HG03159 (cell line): ENCODE results near the gene TRIO.

ENCODE experiments used
- ATAC-seq: cut with Tn5 transposase; IDR thresholded peaks from one replicate; pipeline ENCODE4 v1.9.1; 2021; ENCODE audit warnings: mild to moderate bottlenecking, moderate library complexity; ENCODE audit not compliant: unreplicated experiment

TRIO gene

DNA sequence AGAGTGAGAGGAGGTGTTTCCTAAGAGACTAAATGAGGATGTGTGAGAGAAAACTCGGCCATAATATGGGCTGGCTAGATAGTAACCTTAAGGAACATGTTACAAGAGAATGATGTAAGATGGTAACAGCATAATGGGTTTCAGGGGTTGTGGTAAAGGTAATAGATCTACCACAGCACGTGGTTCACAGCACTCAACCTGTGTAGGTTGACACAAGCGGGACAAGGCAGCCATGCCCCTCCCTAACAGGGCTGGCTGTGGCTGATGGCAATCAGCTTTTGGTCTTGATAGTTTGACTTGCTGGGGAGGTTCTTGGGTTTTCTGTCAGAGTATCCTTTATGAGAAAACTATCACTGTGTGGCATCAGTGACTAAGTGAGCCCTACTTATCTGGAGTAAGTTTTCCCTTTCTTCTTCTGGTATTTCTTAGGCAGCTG lies 138.6 kb downstream of the TRIO start:
- peak; percentile 60 for ATAC-seq

DNA sequence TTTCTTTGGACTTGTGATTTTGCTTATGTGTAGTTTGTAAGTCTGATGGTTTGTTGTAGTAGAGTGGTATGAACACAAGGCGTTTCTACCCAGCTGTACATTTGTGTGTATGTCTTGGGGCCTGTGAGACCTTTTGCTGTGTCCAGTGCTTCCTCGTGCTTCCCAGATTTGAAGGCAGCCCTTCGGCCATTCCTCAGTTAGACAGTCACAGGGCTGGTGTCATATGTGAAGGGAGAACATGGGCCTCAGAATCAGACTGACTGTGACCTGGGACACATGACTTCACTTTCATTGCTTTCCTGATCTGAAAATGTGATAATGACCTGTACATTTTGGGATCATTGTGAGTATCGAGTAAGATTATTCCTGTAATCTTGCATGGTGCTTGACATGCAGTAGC lies 140.0 kb downstream of the TRIO start:
- ATAC-seq, result no peak

DNA sequence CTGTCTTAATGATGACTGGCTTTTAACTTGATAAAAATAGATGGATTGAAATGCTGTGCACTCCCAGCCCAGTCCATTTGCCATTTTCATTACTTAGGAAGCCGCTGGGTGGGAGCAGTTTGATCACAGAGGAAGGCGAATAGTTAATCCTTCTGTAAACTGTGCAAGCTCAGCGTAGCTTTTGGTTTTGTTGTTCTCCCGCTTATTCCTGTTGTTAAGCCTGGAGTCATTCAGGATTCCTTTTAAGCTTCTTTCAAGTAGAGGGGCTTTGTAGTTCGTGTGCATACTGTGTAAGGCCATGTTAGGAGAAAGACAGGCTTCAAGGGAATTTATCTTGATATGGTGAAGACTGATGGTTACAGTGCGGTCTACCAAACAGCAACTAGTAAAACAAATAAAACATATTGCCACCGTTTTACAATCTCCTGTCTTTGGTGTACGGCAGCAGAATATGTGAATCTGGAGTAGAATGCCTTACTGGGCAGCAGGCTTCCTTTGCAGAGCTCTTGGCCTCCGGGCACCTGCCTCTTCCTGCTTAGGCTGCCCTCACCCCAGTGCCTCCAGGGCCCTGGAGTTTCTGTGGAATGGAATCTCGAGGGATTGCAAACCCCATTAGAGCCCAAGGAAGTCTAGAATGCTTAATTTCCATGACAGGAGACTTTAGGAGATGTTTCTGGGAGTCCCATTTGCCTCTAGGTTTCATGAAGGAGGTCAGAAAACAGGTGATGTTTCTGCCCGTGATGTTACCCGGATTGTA lies 141.4 kb downstream of the TRIO start:
- no peak for ATAC-seq

DNA sequence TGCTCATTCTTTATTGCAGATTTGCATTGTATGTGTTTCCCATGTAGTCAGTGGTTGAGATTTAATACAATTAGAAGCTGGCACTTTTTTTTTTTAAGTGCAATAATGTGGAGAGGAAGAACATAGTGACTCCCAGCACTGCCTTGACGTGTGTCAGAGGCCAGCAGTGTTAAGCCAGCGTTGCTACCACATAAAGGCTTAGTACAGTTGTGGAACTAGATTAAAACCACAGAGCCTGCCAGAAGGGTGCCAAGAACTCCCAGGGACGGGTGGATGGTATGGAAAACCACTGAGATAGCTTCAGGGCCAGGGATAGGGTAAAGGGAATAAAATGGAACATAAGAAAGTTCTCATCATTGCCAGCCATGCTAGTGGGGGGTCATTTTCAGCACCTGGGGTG lies 142.9 kb downstream of the TRIO start:
- no peak for ATAC-seq

DNA sequence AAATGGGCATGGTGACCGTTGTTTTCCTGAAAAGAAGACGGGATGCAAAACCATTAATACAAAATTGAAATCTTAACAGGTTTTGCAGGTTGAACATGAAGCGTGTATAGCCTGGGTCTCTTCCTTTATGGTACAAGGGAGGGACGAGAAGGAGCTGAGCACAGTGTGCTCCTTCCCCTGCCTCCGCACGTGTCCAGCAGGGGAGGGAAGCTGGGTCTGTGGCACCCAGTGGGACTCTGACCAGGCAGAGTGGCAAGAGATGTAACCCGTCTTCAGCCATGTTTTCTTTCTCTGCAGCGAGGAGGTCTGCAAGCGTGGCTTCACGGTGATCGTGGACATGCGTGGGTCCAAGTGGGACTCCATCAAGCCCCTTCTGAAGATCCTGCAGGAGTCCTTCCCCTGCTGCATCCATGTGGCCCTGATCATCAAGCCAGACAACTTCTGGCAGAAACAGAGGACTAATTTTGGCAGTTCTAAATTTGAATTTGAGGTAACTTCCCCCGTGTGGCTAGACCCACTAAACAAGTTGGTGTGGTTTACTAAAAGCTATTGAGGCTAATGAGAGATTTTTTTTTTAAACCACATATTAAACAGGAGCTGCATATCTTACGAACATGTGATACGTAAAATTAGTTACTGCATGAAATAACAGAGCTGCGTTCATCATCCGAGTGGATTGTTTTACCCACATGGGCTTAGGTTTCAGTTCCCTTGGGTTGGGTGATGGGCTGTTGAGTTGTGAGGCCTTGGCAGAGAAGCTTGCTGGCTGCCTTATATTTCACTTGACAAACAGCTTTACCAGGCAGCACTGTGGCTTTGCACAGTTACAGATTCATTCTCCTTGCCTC lies 143.7 kb downstream of the TRIO start:
- ATAC-seq, result peak; percentile 94

DNA sequence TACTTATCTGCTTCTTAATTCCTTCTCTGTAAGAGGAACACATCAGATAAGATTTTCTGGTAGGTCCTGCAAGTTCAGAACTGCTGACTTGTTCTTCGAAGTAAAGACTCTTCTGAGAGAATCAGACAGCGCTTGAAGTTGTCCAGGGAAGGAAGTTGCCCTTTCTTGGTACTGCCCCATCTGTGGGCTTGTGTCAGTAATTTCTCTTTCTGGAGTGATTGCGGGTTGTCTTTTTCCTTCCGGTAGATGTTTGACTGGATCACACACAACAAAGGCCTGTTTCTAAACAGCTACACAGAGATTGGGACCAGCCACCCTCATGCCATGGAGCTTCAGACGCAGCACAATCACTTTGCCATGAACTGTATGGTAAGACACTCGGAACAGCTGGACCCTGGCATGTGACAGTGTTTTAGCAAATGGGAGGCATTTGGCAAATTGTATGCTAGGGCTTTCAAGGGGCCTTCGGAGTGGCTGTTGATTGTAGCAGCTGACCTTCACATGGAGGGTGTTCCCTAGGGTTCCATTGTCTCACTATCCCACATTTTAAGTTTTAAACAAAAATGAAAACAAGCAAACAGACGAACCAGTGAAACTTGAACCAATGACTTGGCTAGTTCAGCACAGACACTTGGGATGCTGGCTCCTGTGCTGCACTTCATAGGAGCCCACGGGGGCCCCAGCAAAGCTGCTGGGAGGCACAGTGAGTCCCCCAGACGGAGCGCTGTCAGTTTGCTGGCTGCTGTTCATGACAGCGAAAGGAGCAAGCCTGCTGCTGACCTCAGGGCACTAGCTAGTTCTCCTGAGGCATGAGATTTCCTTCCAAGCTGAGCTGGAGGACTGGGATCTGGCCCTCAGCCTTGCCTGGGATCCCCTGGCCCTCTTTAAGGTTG lies 149.9 kb downstream of the TRIO start:
- ATAC-seq, result no peak

DNA sequence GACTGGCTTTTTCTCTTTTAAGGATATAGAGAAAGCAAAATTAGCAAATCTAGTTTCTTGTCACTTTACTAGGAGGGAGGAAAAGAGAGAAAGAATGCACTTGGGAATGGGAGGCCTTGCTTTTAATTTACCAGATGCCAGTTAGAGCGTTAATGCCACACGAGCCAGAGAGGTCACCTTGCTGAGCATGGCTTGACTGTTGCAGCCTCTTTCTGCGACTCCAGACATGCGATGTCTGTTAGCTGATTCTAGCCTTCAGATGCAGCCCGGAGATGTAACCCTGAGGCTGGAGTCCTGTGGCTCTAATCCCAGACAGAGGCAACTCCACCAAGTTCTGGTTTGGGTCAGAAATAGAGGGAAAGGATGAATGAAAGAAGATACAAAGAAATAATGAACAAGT lies 152.5 kb downstream of the TRIO start:
- no peak for ATAC-seq

DNA sequence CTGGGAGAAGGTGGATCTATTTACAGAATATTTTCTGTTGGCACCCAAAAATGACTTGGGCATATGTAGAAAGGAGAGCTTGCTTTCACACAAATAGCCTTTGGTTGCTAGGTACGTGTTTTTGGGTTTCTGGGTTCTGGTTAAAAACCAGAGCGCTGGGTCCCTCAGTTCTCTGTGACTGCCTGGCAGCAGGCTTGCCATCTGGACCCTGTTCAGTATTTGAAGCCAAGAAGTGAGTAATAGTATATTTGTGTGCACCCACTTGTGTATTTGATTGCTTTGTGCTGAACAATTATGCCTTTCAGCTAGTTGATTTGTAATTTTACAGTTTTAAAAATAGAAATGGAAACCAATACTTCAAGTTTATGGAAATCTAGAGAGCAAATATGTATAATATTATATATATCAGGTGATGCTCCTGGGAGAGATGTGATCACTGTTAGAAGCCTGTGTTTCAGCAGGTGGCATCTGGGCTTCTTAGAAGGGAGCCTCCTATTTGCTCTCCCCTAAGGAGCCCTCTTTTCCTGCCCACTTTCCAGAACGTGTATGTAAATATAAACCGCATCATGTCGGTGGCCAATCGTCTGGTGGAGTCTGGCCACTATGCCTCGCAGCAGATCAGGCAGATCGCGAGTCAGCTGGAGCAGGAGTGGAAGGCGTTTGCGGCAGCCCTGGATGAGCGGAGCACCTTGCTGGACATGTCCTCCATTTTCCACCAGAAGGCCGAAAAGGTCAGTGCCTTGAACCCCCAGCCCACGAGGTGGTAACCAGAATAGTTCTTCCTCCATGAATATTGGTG lies 153.6 kb downstream of the TRIO start:
- ATAC-seq, result no peak

DNA sequence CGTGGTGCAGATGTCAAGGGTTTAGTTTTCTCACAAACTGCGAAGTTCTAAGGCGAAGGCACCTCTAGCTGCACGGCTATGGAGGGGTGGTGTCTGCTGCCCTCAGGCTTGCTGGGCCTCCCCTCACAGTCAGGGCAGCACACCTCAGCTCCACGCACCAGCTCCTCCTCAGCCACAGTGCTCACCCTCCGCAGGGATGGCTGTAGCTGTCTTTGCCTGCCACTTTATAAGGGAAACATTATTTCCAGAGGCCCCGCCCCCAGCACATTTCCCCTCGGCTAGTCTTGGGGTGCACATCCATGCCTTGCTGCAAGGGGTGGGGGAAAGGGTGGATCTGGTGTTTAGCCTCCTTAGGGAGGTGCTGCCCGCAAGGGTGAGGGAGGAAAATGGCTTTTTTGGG lies 154.6 kb downstream of the TRIO start:
- ATAC-seq, result no peak

DNA sequence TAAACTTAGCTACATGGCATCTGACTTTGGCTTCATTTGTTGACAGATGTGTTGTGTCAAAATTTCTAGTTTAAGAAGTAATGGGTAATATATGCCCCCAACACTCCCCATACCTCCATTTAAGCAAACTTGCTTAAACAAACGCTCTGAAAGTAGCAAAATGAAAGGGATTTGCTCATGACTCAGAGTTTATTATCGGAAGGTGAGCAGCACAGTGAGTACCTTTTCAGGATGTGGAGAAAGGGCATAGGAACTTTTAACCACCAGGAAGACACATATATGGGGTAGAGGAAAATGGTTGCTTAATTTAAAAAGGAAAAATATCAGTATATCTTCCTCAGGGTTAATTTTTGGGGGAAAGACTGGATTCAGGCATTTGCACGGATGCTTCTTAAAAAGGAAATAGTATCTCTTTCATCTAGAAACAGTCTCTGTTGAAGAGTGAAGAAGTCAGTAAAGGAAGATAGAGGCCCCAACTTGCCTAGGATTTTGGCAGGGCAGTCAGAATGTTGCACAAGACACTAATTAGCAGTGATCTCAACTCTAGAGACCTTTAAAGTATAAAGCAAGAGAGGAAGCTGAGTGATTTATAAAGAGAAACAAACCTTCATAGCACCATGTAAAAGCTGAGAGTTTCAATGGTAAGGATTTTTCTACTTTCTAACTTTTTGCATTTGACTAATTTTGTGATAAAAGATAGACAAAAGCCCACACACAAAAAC lies 155.1 kb downstream of the TRIO start:
- no peak for ATAC-seq

DNA sequence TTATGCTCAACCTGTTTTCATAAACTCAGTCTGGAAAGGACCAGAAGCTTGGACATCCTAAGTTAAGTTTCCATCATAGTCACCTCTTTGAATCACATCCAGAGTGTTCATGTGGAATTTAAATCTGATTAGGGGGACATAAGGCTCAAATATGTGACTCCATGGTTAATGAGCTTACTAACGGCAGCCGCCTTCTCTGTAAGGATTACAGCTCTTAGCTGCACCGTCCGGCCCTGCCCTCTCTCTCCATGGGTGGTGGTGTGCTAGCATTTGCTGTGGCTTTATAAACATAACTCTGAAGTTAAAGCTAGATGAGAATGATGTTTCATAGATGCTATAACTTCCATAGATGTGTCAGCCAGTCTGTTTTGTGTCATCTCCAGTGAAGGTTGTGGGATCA lies 156.5 kb downstream of the TRIO start:
- no peak for ATAC-seq

DNA sequence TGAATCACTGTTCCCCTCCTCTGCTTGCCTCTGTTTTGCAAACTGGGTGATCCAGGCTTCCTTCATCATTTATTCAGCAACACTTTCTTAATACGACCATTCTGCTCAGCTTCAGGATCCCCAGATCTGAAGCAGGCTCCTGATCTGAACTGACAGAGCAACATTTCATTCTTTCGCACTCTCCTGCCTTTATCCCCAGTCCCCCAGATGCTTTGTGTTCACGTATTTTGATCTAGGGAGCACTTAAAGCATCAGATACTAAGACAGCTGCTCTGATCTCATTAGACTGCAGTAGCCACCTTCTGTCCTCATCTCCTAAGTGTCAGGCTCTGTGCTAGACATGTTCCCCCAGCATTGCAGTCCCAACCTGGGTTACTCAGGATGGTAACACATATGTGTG lies 158.0 kb downstream of the TRIO start:
- ATAC-seq, result no peak

DNA sequence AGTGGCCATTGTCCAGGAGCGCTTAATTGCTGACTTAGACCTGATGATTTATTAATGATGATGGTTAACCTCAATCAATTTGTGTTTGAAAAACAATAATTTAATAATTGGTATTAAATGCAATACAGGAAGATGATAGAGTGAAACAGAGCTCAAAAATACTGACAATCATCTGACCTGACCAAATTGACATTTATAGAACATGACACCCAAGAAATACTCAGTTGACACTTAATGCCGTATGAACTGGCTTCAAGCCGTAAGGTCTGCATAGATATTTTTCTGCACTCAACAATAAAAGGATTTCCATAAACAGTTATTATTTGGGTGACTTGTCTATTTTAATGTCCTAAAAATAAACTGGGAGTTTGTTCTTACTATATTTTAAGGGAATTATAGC lies 159.2 kb downstream of the TRIO start:
- ATAC-seq, result no peak

DNA sequence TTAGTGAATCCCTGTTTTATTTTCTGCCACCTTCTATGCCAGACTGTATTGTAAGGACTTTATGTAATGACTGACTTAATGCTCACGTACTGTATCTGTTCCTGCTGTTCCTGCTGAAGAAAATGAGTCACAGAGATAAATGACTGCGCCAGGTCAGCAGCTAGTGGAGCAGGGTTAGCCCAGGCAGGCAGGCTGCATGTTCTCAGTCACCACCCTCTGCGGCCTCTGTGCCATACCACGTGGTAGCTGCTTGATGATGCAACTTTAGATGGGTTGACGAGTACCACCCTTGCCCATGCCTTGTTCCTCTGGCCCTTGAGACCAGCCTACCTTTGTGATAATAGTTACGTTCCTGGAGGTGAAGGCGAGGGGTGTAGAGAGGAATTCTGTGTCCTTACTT lies 161.9 kb downstream of the TRIO start:
- no peak for ATAC-seq

DNA sequence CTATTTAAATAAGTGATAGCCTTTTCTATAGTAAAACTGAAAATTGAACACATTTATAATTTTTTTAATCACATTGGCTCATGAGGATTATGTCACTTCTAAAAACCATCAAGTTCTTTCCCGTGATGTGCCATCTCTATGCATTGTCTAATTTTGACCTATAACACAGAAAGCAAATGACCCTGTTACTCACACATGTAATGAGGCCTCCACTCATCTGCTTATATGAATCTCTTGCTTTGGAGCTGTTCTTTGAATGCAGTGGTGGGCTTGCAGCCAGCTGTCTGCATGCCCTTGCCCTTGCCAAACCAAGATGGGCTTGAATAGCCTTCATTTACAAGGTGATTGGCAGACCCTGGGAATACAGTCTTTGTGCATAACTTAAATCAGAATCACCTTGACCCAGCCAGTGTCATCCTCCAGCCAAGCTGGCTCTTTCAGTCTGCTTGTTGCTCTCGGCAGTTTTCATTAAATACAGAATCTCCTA lies 163.2 kb downstream of the TRIO start:
- no peak for ATAC-seq

DNA sequence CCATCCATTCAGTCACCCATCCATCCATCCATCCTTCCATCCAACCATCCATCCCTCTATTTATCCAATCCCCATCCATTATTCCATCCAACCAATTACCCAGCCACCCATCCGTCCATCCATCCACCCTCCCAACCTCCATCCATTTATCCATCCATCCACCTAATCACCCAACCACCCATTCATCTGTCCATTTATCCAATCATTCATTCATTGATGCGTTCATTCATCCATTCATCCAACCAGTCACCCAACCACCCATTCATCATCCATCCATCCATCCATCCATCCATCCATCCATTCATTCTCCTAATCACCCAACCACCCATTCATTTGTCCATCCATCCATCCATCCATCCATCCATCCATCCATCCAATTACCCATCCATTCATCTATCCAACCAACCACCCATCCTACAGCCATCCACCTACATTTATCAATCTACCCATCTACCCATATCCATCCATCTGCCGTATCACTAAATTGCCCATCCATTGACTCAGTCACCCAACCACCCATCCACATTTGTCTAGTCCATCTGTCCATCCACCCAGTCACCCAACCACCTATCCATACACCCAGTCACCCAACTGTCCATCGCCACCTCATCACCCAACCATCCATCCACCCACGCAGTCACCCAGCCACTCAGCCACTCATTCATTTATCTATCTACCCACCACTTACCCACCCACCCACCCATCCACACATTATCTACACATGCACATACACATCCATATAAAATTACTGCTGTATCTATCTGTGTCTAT lies 165.4 kb downstream of the TRIO start:
- no peak for ATAC-seq

DNA sequence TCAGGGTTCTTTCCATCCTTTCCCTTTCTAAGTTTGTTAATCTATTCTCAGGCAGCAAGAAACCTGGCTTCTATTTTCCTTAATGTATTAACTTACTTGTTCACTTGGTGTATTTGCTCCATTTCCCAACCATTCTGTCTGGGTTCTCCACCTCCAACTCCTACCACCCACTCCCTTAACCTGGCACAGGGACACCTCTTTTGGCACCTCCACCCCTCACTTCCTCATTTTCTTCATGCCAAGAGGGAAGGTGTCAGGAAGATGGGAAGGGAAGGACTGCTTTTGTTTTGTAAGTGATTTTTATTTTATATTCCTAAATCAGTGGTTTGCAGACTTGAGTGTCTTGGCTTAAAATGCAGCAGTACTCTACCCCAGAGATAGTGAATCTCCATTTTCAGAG lies 166.1 kb downstream of the TRIO start:
- ATAC-seq, result no peak

DNA sequence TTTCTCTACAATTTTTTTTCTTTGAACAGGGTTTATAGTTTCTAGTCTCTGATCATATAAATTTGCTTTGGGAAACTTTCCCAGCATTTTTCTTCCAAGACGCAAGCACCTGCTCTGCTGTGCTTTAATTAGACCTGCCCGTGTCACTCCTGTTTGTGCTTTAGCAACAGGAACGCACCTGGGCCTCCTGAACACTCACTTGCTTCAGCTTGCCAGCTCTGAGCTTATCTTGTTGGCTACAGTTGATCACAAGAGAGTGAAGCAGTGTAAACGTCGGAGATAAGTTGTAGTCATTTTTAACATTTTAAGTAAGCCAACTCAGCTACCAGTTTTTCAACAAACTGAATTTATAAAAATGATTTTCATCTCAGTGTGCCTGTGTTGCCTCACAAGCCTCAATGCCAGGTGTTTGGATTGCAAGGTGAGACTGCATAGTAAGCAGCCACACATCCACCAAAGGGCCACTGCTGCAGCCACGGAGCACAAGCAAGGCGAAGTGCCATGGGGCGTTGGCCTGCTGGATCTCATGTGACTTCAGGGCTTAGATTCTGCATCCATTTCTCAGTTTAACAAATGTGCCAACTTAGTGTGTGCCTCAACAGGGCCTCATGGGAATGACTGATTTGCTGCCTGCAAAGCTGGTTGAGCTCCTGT lies 166.9 kb downstream of the TRIO start:
- no peak for ATAC-seq
